ENCODE results near the gene CLDN3. TPM values are rescaled to one million over a fixed set of nuclear protein-coding genes. Genes with fewer than 3 reads are reported as not detected.

CLDN3 gene
- total and polyA plus RNA-seq, 9 of the 15 experiments (the other 6 are each of a cell fraction or from before 2014, with no cell fraction given): 0.29 TPM; not detected in 8

DNA sequence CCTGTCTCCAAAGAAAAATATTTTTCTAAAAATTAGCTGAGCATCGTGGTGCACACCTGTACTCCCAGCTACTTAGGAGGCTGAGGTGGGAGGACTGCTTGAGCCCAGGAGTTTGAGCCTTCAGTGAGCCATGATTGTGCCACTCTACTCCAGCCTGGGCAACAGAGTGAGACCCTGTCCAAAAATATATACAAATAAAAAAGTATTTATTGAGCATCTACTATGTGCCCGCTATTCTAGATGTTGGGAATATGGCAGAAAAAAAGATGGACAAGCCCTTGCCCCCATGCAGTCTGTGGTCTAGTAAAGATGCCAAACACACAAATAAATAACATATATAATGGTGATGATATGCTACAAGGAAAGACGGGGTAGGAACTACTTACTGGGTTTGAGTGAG, 46.3 kb downstream of the CLDN3 start (continued):
- TF ChIP-seq, protein P1, sequence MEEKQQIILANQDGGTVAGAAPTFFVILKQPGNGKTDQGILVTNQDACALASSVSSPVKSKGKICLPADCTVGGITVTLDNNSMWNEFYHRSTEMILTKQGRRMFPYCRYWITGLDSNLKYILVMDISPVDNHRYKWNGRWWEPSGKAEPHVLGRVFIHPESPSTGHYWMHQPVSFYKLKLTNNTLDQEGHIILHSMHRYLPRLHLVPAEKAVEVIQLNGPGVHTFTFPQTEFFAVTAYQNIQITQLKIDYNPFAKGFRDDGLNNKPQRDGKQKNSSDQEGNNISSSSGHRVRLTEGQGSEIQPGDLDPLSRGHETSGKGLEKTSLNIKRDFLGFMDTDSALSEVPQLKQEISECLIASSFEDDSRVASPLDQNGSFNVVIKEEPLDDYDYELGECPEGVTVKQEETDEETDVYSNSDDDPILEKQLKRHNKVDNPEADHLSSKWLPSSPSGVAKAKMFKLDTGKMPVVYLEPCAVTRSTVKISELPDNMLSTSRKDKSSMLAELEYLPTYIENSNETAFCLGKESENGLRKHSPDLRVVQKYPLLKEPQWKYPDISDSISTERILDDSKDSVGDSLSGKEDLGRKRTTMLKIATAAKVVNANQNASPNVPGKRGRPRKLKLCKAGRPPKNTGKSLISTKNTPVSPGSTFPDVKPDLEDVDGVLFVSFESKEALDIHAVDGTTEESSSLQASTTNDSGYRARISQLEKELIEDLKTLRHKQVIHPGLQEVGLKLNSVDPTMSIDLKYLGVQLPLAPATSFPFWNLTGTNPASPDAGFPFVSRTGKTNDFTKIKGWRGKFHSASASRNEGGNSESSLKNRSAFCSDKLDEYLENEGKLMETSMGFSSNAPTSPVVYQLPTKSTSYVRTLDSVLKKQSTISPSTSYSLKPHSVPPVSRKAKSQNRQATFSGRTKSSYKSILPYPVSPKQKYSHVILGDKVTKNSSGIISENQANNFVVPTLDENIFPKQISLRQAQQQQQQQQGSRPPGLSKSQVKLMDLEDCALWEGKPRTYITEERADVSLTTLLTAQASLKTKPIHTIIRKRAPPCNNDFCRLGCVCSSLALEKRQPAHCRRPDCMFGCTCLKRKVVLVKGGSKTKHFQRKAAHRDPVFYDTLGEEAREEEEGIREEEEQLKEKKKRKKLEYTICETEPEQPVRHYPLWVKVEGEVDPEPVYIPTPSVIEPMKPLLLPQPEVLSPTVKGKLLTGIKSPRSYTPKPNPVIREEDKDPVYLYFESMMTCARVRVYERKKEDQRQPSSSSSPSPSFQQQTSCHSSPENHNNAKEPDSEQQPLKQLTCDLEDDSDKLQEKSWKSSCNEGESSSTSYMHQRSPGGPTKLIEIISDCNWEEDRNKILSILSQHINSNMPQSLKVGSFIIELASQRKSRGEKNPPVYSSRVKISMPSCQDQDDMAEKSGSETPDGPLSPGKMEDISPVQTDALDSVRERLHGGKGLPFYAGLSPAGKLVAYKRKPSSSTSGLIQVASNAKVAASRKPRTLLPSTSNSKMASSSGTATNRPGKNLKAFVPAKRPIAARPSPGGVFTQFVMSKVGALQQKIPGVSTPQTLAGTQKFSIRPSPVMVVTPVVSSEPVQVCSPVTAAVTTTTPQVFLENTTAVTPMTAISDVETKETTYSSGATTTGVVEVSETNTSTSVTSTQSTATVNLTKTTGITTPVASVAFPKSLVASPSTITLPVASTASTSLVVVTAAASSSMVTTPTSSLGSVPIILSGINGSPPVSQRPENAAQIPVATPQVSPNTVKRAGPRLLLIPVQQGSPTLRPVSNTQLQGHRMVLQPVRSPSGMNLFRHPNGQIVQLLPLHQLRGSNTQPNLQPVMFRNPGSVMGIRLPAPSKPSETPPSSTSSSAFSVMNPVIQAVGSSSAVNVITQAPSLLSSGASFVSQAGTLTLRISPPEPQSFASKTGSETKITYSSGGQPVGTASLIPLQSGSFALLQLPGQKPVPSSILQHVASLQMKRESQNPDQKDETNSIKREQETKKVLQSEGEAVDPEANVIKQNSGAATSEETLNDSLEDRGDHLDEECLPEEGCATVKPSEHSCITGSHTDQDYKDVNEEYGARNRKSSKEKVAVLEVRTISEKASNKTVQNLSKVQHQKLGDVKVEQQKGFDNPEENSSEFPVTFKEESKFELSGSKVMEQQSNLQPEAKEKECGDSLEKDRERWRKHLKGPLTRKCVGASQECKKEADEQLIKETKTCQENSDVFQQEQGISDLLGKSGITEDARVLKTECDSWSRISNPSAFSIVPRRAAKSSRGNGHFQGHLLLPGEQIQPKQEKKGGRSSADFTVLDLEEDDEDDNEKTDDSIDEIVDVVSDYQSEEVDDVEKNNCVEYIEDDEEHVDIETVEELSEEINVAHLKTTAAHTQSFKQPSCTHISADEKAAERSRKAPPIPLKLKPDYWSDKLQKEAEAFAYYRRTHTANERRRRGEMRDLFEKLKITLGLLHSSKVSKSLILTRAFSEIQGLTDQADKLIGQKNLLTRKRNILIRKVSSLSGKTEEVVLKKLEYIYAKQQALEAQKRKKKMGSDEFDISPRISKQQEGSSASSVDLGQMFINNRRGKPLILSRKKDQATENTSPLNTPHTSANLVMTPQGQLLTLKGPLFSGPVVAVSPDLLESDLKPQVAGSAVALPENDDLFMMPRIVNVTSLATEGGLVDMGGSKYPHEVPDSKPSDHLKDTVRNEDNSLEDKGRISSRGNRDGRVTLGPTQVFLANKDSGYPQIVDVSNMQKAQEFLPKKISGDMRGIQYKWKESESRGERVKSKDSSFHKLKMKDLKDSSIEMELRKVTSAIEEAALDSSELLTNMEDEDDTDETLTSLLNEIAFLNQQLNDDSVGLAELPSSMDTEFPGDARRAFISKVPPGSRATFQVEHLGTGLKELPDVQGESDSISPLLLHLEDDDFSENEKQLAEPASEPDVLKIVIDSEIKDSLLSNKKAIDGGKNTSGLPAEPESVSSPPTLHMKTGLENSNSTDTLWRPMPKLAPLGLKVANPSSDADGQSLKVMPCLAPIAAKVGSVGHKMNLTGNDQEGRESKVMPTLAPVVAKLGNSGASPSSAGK (IDR thresholded peaks at IDR 0.05): no peak
- TF ChIP-seq, protein P2, sequence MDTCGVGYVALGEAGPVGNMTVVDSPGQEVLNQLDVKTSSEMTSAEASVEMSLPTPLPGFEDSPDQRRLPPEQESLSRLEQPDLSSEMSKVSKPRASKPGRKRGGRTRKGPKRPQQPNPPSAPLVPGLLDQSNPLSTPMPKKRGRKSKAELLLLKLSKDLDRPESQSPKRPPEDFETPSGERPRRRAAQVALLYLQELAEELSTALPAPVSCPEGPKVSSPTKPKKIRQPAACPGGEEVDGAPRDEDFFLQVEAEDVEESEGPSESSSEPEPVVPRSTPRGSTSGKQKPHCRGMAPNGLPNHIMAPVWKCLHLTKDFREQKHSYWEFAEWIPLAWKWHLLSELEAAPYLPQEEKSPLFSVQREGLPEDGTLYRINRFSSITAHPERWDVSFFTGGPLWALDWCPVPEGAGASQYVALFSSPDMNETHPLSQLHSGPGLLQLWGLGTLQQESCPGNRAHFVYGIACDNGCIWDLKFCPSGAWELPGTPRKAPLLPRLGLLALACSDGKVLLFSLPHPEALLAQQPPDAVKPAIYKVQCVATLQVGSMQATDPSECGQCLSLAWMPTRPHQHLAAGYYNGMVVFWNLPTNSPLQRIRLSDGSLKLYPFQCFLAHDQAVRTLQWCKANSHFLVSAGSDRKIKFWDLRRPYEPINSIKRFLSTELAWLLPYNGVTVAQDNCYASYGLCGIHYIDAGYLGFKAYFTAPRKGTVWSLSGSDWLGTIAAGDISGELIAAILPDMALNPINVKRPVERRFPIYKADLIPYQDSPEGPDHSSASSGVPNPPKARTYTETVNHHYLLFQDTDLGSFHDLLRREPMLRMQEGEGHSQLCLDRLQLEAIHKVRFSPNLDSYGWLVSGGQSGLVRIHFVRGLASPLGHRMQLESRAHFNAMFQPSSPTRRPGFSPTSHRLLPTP (IDR thresholded peaks at IDR 0.05; ENCODE audit: borderline replicate concordance, extremely low read depth, insufficient read length): no peak
